ENCODE measurements around the gene ZNF740. TPM values are rescaled to one million over a fixed set of nuclear protein-coding genes. Genes with fewer than 3 reads are reported as not detected.

ZNF740 gene
- total RNA-seq, 1 experiment from 2014 or later: 7.4 TPM

DNA sequence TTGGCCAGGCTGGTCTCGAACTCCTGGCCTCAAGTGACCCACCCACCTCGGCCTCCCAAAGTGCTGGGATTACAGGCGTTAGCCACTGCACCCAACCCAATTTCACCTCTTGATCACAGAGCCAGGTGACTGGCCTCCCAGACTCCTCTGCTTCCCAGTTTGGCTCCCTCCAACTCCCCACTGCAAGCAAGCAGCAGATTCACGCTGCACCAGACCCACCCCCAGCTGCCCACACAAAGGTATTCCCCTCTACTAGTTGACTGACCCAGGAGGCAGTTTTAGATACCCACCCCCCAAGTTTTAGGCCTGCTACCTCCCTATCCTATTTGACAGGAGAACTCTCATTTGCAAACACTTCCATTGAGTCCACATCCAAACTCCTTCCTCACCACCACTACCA, 46.3 kb downstream of the ZNF740 start:
- DNase-seq (ENCODE audit: low read depth): no peak

DNA sequence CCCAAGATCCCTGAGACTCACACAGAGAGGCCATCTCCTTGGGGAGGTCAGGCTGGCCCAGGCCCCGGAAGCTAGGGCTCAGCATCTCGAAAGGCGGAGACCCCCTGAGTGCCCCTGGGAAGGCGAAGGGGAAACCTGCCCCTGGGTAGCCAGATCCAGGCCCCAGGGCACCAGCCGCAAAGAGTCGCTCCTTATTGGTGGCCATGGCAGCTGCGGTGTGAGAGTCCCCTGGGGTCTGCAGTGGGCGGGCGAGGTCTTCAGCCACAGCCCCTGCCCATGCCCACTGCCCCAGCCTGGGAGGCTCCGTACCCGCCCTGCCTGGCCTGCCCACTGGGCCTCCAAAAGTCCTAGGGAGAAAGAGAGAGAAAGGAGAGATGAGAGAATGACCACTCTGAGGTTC, 46.8 kb downstream of the ZNF740 start:
- no peak for DNase-seq (ENCODE audit: low read depth)

DNA sequence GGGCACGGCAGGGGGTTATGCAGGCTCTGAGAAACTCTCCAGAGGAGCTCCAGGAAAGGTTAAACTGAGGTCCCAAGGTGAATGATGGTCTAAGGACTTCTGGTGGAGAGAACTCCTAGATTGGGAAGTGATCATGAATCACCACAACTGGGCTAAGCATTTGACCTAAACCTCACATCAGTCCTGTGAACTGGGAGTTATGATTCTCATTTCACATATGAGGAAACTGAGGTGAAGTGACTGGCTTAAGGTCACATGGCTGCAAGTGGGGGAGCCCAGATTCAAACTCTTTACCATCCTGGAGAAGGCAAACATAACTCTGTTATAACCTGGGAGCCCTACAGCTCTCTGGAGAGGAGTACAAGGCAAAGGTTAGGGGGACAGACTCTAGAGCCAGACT, 47.3 kb downstream of the ZNF740 start:
- DNase-seq (ENCODE audit: low read depth): no peak

DNA sequence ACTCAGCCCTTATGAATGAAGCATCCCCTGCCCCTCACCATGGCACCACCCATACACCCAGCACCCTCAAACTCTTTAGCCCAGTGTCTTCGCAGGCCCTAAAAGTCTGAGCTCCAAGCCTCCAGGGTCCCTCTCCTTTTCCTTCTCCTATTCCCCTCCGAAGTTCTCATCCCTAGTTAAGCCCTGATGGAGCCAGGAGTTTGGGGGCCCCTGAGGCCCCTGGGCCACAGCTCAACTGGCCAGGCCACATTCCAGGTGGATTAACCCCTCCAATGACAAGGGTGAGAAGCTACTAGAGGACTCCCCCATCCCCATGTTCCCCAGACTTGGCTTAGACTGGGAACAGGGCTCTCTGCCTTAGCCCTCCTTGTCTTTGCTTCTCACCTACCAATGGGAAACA, 48.9 kb downstream of the ZNF740 start:
- DNase-seq (ENCODE audit: low read depth): no peak

DNA sequence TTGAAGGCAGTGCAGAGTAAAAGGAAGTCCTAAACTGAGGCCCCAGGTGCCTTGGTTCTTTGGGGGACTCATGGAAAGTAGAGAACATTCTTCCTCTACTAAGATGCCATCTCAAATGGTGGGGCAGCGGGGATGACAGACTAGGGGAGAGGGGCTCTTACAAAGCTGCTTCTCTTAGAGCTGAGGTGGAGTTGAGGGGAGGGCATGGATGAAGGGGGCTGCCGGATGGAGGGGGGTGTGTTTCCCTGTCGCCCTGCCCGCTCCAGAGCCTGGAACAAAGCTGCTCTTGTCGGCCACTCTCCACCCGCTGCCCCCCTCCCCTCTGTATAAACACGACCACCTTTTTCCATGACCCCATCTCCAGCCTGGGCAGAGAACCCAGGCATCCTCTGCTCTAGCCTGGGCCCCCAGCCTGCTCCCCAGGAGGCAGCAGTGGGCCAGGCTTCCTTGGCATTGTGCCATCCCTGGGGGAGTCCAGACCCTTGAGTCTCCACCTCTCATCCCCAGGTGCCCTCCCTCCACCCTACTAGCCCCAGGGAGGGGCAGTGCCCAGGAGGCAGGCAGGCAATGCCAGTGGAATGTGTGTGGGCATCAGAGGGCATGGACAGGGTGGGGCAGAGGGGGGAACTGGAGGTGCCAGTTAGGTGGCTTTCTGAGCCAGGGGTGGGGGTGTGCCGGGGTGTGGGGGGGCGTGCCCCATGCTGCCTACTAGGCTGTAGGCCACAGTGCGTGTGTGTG, 49.8 kb downstream of the ZNF740 start:
- DNase-seq (ENCODE audit: low read depth): no peak

DNA sequence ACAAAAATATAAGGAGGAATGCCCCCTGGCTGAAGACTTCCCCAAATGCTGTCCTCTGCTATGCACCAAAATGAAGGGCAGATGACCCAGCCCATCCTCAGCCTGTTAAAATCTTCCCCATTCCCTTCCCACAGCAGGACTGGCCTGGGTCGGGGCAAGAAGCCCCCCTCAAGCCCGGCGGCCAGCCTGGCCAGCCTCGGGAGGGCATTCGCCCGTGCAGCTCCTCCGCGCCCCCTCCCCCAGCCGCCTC, 51.1 kb downstream of the ZNF740 start:
- DNase-seq (ENCODE audit: low read depth): no peak

DNA sequence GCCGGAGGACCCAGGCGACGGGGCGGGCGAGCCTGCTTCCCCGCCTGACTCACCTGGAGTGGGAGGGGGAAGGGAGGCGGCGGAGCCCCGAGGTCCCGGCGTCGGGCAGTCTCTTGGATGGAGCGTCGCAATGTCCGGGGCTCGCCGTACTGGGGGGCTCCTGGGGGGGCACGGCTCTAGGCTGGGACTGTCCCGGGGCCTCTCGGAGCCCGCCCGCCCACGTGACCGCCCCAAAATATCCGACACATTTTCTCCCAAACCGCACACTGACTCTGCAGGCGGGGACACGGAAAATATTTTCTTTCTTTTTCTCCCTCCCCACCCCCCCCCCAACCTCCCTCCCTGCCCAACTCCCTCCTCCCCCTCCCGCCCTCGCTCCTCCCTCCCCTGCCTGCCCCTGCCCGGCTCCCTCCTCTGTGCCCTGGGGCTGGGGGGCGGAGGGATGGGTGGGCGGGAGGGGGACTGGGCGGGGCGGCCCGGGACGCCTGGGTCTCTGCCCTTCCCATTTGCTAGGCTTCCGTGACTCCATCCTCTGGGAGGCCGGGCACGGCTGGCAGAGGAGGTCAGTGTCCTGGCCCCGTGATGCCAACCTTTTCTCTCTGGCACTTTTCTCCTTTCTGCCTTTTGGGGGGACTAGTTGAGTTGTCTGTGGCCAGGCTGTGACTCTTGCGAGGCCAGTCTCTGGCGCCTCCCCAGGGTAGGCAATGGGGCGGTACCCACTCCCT, 51.6 kb downstream of the ZNF740 start, which contains the start of gene RARG:
TSS of gene RARG (minus strand) at position 289 of the 725 bp plus-strand sequence. CDS start 4,664 bp downstream, outside the sequence.
- peak; percentile 71 for DNase-seq (ENCODE audit: low read depth)

DNA sequence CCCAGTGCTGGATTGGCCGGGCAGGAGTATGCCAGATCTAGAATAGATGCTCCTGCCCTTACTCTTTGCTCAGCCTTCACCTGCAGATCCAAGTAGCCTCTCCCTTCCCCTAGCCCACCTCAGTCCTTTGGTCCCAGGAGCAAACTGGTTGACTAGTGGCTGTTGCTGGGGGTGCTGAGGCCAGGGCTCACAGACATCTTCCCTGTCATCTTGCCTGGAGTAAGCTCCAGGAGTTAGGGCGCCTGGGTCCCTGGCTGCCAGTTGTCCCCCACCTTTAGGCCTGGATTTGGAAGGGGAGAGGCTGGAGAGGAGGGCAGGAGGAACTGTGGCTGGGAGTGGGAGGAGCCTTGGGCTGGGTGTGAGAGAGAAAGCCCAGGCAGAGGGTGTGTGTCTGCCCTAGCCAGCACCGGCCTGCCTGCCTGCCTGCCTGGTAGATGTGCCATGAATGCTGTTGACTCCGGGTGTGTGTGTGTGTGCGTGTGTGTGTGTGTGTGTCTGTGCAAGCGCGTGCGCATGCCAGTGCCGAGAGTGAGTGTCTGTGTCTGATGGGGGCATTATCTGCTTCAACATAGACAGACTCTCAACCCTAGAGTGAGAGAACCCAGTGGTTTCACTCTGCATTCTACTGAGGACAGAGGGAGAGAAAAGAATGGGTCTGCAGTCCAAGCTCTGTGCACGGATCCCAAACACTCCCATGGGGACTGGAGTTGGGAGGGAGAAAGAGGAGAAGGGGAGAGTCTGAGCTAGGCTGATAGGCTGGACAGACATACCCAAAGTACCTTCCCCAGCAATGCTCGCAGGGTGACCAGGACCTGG, 52.3 kb downstream of the ZNF740 start:
- peak; percentile 31 for DNase-seq (ENCODE audit: low read depth)

DNA sequence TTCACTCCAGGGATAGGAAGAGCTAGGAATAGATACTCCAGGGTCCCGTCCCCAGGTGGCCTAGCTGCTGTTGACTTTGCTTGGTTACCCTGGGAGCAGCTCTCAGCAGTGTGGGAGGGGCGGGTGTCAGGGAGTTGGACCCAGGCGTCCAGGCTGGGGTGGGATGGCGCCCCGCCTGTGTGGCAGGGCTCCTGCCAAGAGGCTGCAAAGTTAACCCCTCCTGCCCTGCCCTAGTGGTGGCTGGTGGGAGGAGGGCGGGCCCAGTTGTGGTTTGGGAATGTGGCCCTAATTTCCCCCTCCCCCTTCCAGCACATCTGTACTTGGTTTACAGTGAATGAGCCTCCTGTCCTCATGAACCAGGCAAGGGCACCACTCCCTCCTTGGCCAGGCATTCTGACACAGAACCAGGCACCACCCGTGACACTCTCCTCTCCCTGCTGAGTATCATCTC, 53.2 kb downstream of the ZNF740 start:
- no peak for DNase-seq (ENCODE audit: low read depth)

DNA sequence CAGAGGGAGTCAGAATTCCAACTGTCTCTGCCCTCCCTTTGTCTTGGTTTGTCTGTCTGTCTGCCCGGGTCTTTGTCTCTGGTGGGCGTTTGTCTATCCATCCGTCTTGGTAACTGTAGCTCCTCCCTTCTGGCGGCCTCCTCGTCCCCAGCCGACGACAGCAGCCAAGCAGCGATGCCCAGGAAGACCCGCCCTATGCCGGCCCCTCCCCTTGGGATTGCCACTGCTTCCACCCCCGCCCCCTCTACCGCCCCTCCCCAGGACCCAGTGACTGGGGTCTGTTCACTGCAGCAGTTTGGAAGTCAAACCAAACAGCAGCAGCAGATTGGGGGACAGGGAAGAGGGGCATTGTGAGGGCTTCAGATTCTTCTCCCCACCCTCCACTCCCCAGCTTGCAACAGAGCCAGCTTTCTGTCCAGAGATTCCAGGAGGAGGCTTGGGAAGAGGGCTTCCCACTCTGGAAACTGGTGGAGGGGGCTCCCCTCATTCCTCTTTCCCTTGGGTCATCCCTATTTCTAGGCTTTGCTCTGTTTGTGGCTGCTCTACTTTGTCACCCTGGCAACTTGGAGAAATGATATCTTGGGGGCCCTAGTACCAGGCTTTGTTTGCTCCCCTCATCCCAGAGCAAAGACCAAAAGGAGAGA, 53.9 kb downstream of the ZNF740 start:
- no peak for DNase-seq (ENCODE audit: low read depth)

DNA sequence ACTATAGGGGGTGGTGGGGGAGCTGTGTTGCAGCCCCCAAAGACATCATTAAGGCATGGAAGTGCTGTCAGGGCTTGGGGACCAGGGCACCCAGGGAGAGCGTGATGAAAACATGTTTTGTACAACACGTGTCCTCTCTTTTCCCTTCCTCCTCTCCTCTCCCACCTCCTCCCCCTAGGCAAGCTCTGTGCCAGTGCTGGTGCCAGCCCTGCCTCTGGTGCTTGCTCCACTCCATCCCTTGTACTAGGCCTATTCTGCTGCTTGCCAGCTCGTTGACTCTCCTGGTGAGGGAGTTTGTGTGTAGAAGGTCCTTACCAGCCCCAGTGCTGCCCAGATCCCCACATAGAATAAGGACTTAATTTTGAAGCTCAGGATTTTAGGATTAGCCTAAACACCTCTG, 54.6 kb downstream of the ZNF740 start:
- DNase-seq (ENCODE audit: low read depth): no peak

DNA sequence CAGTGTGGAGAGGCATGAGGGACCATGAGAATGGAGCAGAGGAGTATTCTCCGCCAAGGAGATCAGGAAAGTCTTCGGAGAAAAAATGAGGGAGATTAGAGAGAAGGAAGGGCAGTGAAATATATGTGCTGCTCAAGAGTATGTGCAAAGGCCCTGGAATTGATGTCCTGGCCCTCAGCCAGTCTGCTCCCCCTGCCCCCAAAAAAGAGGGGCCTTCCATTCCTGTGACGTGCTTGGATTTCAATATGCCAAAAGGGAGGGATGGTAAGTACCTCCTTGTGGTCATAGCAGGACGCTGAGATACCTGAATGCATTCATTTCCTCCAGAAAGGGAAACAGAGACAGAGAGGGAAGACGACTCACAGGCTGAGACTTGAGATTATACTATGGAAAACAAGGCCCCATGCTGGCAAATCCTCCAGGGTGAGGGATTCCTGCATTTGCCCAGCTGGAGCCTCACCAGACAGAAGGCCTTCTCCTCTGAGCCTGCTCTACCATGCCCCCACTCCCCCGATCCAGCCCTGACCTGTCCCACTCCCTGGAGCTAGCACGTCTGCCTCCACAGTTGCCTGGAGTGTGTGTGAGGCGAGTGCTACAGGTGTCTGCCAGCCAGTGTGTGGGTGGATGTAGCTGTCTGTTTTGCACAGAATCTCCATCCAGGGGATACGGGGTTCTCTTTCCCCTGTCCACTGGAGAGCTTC, 55.4 kb downstream of the ZNF740 start:
- no peak for DNase-seq (ENCODE audit: low read depth)

DNA sequence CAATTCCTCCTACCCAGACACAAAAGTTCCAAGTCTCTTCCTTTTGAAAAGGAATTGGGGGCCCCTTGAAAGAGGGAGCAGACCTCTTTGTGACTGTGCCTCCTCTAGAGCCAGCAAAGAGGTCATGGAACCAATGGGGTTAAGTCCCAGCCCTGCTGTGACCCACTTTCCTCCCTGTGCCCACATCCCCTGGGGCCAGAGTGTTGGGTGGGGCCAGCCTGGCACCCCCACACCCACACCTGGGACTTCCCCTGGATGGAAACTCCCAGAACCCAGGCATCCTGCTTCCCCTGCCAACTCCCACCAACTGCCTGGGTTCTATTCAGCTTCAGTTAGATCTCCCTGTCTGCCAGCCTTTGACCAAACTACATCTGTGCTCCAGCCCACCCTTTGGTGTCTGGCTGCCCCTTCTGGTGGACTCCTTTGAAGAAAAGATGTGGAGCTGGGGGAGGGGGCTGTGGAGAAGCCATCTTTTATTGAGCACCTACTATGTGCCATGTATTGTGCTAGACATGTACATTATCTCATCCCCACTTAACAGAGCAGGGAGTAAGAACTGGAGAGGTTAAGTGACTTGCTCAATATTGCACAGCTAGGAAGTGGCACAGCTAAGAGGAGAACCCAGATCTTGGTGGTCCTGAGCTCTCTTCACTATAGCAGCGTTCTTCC, 56.1 kb downstream of the ZNF740 start:
- DNase-seq (ENCODE audit: low read depth): no peak

DNA sequence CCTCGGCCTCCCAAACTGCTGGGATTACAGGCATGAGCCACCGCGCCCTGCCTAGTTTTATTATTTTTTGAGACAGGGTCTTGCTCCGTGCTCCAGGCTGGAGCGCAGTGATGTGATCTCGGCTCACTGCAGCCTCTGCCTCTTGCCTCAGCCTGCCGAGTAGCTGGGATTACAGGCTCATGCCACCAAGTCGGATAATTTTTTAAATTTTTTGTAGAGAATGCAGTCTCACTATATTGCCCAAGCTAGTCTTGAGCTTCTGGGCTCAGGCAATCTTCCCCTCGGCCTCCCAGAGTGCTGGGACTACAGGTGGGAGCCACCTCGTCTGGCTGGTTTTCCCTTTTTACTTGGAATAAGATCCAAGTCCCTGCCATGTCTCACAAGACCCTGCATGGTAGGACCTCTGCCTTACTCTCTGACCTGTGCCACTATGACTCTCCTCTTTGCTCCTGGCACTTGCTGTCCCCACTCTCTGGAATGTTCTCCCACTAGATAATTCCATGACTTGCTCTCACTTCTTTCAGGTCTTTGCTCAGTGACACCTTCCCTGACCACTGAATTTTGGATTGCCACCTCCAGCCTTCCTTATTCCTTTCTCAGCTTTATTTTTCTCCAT, 59.2 kb downstream of the ZNF740 start:
- DNase-seq (ENCODE audit: low read depth): no peak

DNA sequence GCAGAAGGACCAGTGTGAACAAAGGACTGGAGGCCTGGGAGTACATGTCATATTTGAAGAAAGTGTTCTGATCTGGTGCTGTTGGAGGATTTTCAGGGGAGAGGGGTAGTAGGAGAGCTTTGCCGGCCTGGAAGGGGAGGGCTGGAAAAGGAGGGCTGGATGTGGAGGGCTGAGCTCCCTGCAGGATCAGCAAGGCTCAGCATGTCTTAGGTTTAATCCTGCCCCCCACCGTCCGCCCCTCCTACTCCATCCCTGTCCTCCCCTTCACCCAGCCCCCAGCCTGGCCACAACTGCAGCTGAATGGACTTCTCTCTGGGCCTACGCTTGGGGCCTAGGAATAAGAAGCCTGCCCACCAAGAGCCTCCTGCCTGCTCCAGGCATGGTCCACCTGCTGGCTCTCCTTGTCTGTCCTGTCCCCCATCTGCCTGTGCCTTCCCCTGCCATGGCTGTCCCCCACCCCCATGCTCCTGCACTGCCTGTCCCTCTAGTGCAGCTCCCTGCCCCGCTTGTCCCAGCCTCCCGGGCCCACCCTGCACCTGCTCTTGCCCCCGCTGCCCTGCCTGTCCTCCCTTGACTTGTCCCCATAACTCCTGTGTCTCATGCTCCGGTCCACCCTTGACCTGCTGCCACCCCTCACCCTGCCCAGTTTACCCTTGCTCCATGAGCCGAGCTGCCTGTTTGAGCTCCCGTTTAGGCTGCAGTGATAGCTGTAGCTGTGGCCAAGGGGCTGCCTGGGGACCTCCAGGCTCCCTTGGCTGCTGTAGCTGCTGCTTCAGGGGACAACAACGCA, 61.3 kb downstream of the ZNF740 start:
- no peak for DNase-seq (ENCODE audit: low read depth)

DNA sequence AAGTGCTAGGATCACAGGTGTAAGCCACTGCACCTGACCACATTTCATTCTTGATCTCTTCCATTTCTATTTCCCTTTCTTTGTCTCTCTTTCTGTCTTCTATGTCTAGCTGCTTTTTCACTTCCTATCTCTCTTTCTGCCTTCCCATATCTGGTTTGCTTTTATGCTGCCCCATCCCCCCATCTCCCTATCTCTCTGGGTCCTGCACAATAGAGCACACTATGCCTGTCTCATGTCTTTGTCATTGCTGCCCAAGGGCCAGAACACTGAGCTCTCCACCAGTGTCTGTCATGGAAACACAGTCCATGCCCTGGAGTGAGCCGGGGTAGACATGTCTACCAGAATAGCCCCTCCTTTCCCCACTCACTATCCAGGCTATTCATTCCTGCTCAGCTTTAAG, 63.8 kb downstream of the ZNF740 start:
- no peak for DNase-seq (ENCODE audit: low read depth)
